ENCODE results near the gene KLF18. TPM values are rescaled to one million over a fixed set of nuclear protein-coding genes. Genes with fewer than 3 reads are reported as not detected.

Gene KLF18
- total and polyA plus RNA-seq, 2 donors (not counting 3 experiments of a cell fraction or from before 2014, with no cell fraction given): not detected

DNA sequence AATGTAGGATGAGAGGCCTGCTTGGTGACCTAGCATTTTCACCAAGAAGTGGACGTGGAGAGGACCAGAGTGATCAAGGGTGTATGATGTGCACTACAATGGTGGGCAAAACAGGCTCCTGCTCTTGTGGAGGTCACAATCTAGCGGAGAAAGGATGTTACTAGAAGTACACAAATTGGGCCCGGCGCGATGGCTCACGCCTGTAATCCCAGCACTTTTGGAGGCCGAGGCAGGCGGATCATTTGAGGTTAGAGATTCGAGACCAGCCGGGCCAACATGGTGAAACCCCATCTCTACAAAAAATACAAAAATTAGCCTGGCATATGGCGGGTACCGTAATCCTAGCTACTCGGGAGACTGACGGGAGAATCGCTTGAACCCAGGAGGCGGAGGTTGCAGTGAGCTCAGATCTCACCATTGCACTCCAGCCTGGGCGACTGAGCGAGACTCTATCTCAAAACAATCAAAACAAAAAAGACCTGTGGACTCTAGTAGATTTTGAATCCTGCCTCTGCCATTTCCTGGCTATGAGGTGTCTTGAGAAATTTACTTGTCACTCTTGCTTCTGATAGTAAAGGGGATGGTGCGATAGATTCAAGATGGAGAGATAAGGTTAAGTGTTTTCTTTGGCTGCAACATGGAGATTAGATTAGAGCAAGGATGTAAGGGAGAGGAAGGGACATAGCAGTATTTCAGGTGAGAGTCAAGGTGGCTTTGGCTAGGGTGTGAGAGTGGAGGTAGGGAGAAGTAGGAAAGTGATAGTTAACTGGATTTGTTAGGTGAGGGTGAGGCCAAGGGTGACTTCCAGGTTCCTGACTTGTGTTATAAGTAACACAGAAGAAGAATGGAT lies 7.1 kb downstream of the KLF18 start:
- no peaks in the 10 kb centered on the region for H3K79me2 ChIP-seq (ENCODE audit: control insufficient read depth, insufficient read depth, low read length)
- no peaks in the 10 kb centered on the region for H3K9me3 ChIP-seq (replicated peaks; ENCODE audit: control insufficient read depth, insufficient read depth, low read length)
- dilution Hi-C loops (cut with MboI; ENCODE audit: extremely low pct_ligation_motif_present, low sequenced_read_pairs): no loop called here
- H3K27ac ChIP-seq (ENCODE audit: insufficient read depth, low read depth, low read length): no peak overlapping the region
- no peak overlapping the region for H2AFZ ChIP-seq (ENCODE audit: low read depth, low read length)
- no peaks in the 10 kb centered on the region for H3K4me1 ChIP-seq (ENCODE audit: control insufficient read depth, extremely low read depth, insufficient read depth, low read length)
- no TSS peak for BruUV-seq (replicated peaks)
- H3K9me1 ChIP-seq (replicated peaks; ENCODE audit: control insufficient read depth, extremely low read depth, insufficient read depth, low read length): no peaks in the 10 kb centered on the region
- no peak overlapping the region for H3K9ac ChIP-seq (replicated peaks; ENCODE audit: extremely low read depth, insufficient read depth, low read length)
- peaks cover 2 to 5% of the 10 kb centered on the region in 2 experiments for H3K27me3 ChIP-seq (ENCODE audit: control insufficient read depth in 2 of 2, insufficient read depth in 2 of 2, low read length in 2 of 2)
- ChIA-PET CTCF (no interaction called here), POLR2A (no interaction called here)
- H4K20me1 ChIP-seq (replicated peaks; ENCODE audit: control insufficient read depth, extremely low read depth, insufficient read depth, low read length): no peaks in the 10 kb centered on the region
- H3K4me2 ChIP-seq (ENCODE audit: insufficient read depth, low read length): no peak overlapping the region
- DNase-seq (ENCODE audit: low read depth, low spot score) (no peak), FAIRE-seq (no peak)
- intact Hi-C loops (cut with micrococcal nuclease): no loop called here
- H3K4me3 ChIP-seq (replicated peaks in 1 of 3; ENCODE audit: insufficient read depth in 1 of 3, low read depth in 1 of 3, low read length in 3 of 3): no peak overlapping the region
- TF ChIP-seq POLR2AphosphoS5 (IDR thresholded peaks at IDR 0.05; ENCODE audit: insufficient read depth, low read depth, low read length) (no peak), EZH2 (IDR thresholded peaks at IDR 0.05; ENCODE audit: borderline replicate concordance, low read depth, low read length, severe bottlenecking) (no peak), FOS (IDR thresholded peaks at IDR 0.05; ENCODE audit: borderline replicate concordance, insufficient read depth, low read length) (no peak), MYC (IDR thresholded peaks at IDR 0.05; ENCODE audit: low read depth, low read length) (no peak), POLR2A (IDR thresholded peaks at IDR 0.05; ENCODE audit: low read depth, low read length) (no peak), MAX (IDR thresholded peaks at IDR 0.05; ENCODE audit: insufficient read depth, insufficient read length) (no peak), JUN (IDR thresholded peaks at IDR 0.05; ENCODE audit: borderline replicate concordance, insufficient read depth, insufficient read length, low read depth) (no peak), GATA2 (IDR thresholded peaks at IDR 0.05; ENCODE audit: insufficient read depth, insufficient read length, low read depth, low read length) (no peak)
- TF ChIP-seq, protein P1, sequence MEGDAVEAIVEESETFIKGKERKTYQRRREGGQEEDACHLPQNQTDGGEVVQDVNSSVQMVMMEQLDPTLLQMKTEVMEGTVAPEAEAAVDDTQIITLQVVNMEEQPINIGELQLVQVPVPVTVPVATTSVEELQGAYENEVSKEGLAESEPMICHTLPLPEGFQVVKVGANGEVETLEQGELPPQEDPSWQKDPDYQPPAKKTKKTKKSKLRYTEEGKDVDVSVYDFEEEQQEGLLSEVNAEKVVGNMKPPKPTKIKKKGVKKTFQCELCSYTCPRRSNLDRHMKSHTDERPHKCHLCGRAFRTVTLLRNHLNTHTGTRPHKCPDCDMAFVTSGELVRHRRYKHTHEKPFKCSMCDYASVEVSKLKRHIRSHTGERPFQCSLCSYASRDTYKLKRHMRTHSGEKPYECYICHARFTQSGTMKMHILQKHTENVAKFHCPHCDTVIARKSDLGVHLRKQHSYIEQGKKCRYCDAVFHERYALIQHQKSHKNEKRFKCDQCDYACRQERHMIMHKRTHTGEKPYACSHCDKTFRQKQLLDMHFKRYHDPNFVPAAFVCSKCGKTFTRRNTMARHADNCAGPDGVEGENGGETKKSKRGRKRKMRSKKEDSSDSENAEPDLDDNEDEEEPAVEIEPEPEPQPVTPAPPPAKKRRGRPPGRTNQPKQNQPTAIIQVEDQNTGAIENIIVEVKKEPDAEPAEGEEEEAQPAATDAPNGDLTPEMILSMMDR (IDR thresholded peaks at IDR 0.05; ENCODE audit: extremely low read depth in 1 of 2, insufficient read depth in 1 of 2, low read depth in 1 of 2, low read length in 2 of 2): no peak
- H3K36me3 ChIP-seq (ENCODE audit: control insufficient read depth in 2 of 2, extremely low read depth in 1 of 2, insufficient read depth in 2 of 2, low read length in 2 of 2): no peaks in the 10 kb centered on the region

Data from endothelial cell of umbilical vein (primary cell).